T-helper 17 cell (primary cell): Measurements from ENCODE around the gene CHST1. TPM values are rescaled to one million over a fixed set of nuclear protein-coding genes. Genes with fewer than 3 reads are reported as not detected.

Source experiments
- ATAC-seq: fragments of 150-1000 bp; cut with Tn5 transposase; 2 replicates; pipeline ENCODE4 v1.10.0; 2021; ENCODE audit warnings: mild to moderate bottlenecking, moderate library complexity
- DNase-seq, 3 donors: peaks; one replicate each; pipeline versions ENCODE4 v3.0.0 to v3.0.0-alpha.2; 2020 to 2021
- H3K9me3 ChIP-seq: one replicate; pipeline ENCODE4 v1.7.0; 2013; ENCODE audit warnings: low read length, mild to moderate bottlenecking; ENCODE audit not compliant: control insufficient read depth, poor library complexity, severe bottlenecking
- H3K27ac Mint-ChIP-seq: one replicate; pipeline ENCODE4 v1.8.0; 2022; ENCODE audit warnings: mild to moderate bottlenecking, moderate library complexity, mixed read lengths
- H3K27me3 Mint-ChIP-seq: one replicate; pipeline ENCODE4 v1.8.0; 2022; ENCODE audit warnings: mixed read lengths
- H3K36me3 Mint-ChIP-seq: one replicate; pipeline ENCODE4 v1.8.0; 2022; ENCODE audit warnings: low read depth, mixed read lengths
- H3K4me1 Mint-ChIP-seq: one replicate; pipeline ENCODE4 v1.8.0; 2022; ENCODE audit warnings: mild to moderate bottlenecking, mixed read lengths
- H3K4me3 Mint-ChIP-seq: one replicate; pipeline ENCODE4 v1.8.0; 2022; ENCODE audit warnings: mild to moderate bottlenecking, moderate library complexity, mixed read lengths
- total RNA-seq, 4 donors: library from RNA in 2 of 4; stranded (reverse) in 2 of 4; gene quantifications; one replicate each; pipeline ENCODE4 v1.2.3 and lab custom pipeline; 2022 to 2026

CHST1 gene
- total RNA-seq, 2 donors from 2014 or later: not detected

GRCh38 chr11:45609337-45609736 lies 56.1 kb downstream of the CHST1 start:
- DNase-seq (no peak), ATAC-seq (no peak)
- no peaks in the 10 kb centered on the region for H3K9me3 ChIP-seq
- Mint-ChIP-seq H3K27me3 (peaks cover 38% of the 10 kb centered on the region), H3K36me3 (peaks cover 4% of the 10 kb centered on the region), H3K27ac (no peak overlapping the region), H3K4me3 (no peak overlapping the region), H3K4me1 (no peaks in the 10 kb centered on the region)

- Mint-ChIP-seq H3K4me1 (no peaks in the 10 kb centered on the region), H3K27ac (no peak overlapping the region), H3K36me3 (peaks cover 4% of the 10 kb centered on the region), H3K4me3 (no peak overlapping the region), H3K27me3 (peaks cover 45% of the 10 kb centered on the region)
- DNase-seq (no peak), ATAC-seq (no peak)
- no peaks in the 10 kb centered on the region for H3K9me3 ChIP-seq
These were observed 57.4 kb downstream of the CHST1 start for GRCh38 chr11:45607995-45608394.

- peak overlapping the region; percentile 39 for H3K27ac Mint-ChIP-seq
- peaks cover 49% of the 10 kb centered on the region for H3K27me3 Mint-ChIP-seq
- H3K9me3 ChIP-seq: no peaks in the 10 kb centered on the region
- H3K4me3 Mint-ChIP-seq: no peak overlapping the region
- DNase-seq (no peak), ATAC-seq (no peak)
- peaks cover 4% of the 10 kb centered on the region for H3K36me3 Mint-ChIP-seq
- H3K4me1 Mint-ChIP-seq: no peaks in the 10 kb centered on the region
These were observed 58.7 kb downstream of the CHST1 start for GRCh38 chr11:45606514-45607281.

GRCh38 chr11:45605051-45605450 lies 60.4 kb downstream of the CHST1 start:
- no peaks in the 10 kb centered on the region for H3K4me1 Mint-ChIP-seq
- no peak overlapping the region for H3K4me3 Mint-ChIP-seq
- no peaks in the 10 kb centered on the region for H3K9me3 ChIP-seq
- no peak overlapping the region for H3K27ac Mint-ChIP-seq
- H3K36me3 Mint-ChIP-seq: peaks cover 4% of the 10 kb centered on the region
- peaks cover 52% of the 10 kb centered on the region for H3K27me3 Mint-ChIP-seq
- no peak for ATAC-seq
- no peak for DNase-seq

- DNase-seq (no peak), ATAC-seq (no peak)
- no peaks in the 10 kb centered on the region for H3K9me3 ChIP-seq
- peaks cover 52% of the 10 kb centered on the region for H3K27me3 Mint-ChIP-seq
- H3K36me3 Mint-ChIP-seq: peaks cover 4% of the 10 kb centered on the region
- H3K4me1 Mint-ChIP-seq: no peaks in the 10 kb centered on the region
- no peak overlapping the region for H3K4me3 Mint-ChIP-seq
- H3K27ac Mint-ChIP-seq: no peak overlapping the region
These were observed 61.3 kb downstream of the CHST1 start for GRCh38 chr11:45603946-45604682.

- no peaks in the 10 kb centered on the region for H3K9me3 ChIP-seq
- Mint-ChIP-seq H3K4me3 (no peak overlapping the region), H3K4me1 (no peaks in the 10 kb centered on the region), H3K27ac (no peak overlapping the region), H3K27me3 (peaks cover 49% of the 10 kb centered on the region), H3K36me3 (no peaks in the 10 kb centered on the region)
- ATAC-seq (no peak), DNase-seq (no peak)
These were observed 66.1 kb downstream of the CHST1 start for GRCh38 chr11:45599161-45599943.

Other genes with a start within 250 kb of the CHST1 start
- 10 to 100 TPM in 1 of 2 donors, 1 to 10 TPM in 1; 7.9 to 12.6 TPM for gene SLC35C1, start 139.5 kb upstream of the CHST1 start, total RNA-seq
- gene CRY2, start 181.9 kb upstream of the CHST1 start, total RNA-seq: 100 to 1,000 TPM; 200 to 224 TPM
- 10 to 100 TPM in 1 of 2 donors, 1 to 10 TPM in 1; 7.6 to 10.2 TPM for gene MAPK8IP1, start 220.0 kb upstream of the CHST1 start, total RNA-seq
- 1 to 10 TPM; 3.1 to 3.2 TPM for gene FREY1, start 241.6 kb upstream of the CHST1 start, total RNA-seq